Bronchial smooth muscle cell (primary cell): ENCODE data around the gene BMS1. TPM values are rescaled to one million over a fixed set of nuclear protein-coding genes. Genes with fewer than 3 reads are reported as not detected.

Experiments used
- total RNA-seq: library from RNA; depleted of rRNA; stranded (reverse); fragments of >200 nt; gene quantifications from 2 replicates; pipeline ENCODE4 v1.2.1, GENCODE V29; 2014

Gene BMS1
- 11.5 and 14.0 TPM in 2 replicates for total RNA-seq

GRCh38 chr10:42782446-42783180, at the start of gene BMS1:
Gene BMS1 (plus strand): TSS chr10:42782795. CDS start chr10:42784395, 1,600 bp downstream.

Other genes starting within 250 kb of the BMS1 start
- gene ZNF33B, start 144.2 kb upstream of the BMS1 start, total RNA-seq: 6.0 and 7.5 TPM in 2 replicates